ENCODE results near the gene NEDD4L.

DNA sequence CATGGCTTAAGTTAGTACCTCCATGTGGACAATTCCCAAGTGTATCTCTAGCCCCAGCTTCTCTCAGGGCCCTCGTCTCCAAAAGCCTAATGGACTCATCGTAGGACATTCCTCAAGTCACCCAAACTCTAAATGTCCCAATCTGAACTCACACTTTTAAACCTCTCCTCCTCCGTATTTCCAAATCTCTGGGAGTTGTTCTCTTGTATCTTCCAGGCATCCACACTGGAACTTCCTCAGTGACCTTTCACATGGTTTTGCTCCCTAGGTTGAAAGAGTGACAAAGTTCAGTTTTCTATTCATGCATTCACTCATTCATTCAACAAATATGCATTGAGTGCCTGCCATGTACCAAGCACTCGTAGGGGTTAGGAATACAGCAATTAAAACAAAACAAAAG lies 364.6 kb downstream of the NEDD4L start:
- TF ChIP-seq, protein P1, sequence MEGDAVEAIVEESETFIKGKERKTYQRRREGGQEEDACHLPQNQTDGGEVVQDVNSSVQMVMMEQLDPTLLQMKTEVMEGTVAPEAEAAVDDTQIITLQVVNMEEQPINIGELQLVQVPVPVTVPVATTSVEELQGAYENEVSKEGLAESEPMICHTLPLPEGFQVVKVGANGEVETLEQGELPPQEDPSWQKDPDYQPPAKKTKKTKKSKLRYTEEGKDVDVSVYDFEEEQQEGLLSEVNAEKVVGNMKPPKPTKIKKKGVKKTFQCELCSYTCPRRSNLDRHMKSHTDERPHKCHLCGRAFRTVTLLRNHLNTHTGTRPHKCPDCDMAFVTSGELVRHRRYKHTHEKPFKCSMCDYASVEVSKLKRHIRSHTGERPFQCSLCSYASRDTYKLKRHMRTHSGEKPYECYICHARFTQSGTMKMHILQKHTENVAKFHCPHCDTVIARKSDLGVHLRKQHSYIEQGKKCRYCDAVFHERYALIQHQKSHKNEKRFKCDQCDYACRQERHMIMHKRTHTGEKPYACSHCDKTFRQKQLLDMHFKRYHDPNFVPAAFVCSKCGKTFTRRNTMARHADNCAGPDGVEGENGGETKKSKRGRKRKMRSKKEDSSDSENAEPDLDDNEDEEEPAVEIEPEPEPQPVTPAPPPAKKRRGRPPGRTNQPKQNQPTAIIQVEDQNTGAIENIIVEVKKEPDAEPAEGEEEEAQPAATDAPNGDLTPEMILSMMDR (IDR thresholded peaks at IDR 0.05; ENCODE audit: insufficient read depth, low read depth, low read length) = no peak
- TF ChIP-seq EZH2 (IDR thresholded peaks at IDR 0.05; ENCODE audit: insufficient read depth, low read length) = no peak
